GM19324 (cell line): ENCODE measurements around the gene INHBE.
A peak's percentile ranks its signal among the peaks of the same experiment; 100 is the strongest.

Experiments
- ATAC-seq: cut with Tn5 transposase; IDR thresholded peaks from one replicate; pipeline ENCODE4 v1.9.1; 2021; ENCODE audit warnings: mild to moderate bottlenecking, moderate library complexity; ENCODE audit not compliant: unreplicated experiment, low FRiP score

Gene INHBE

DNA sequence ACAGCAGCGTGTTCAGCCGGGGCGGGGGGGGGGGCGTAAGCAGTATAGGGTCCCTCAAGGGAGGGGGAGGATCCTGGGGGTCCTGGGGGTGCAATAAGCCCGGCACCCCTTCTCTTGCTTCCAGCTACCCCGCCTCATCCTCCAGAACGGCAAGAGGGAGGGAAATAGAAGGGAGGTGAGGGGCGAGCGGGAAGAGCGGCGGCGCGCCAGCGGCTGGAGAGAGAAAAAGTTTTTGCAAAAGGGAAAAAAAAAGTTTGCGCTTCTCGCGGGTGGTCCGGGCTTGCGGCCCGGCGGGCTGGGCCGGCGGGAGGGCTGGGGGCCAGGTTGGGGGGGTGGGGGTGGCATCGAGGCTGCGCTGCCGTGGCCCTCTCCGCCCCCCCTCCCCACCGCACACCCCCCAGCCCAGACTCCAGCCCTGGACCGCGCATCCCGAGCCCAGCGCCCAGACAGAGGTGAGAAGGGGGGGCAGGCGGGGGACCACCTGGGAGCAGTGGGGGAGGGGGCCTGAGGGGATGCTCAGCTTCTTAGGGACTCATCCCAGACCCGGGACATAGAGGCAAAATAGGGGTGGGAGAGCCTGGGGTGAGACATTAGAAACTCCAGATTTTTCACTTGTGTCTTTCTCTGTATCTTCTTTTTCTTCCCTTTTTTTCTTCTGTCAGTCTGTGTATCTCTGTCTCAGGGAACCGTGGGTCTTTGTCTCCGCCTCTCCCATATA is 4.8 kb downstream of the INHBE start, which contains the start of gene GLI1:
Gene GLI1, plus strand, starts transcription at position 36 of the 718 bp plus-strand sequence. CDS start 3,907 bp downstream, outside the sequence.
- no peak for ATAC-seq

DNA sequence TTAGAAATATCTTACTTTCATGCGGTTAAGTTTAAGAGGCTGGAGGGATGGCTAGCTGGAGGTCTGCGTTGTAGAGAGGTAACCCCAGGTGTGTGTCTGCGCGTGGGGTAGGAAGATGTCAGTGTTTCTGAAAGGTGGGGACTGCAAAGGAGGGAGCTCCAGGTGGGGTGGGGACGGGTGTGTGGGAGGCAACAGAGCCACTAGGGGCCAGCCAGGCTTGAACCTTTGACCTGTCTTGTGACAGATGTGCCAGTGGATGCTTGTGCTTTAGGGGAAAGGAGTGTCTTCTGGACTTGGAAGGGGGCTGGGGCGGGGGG is 5.3 kb downstream of the INHBE start:
- no peak for ATAC-seq

DNA sequence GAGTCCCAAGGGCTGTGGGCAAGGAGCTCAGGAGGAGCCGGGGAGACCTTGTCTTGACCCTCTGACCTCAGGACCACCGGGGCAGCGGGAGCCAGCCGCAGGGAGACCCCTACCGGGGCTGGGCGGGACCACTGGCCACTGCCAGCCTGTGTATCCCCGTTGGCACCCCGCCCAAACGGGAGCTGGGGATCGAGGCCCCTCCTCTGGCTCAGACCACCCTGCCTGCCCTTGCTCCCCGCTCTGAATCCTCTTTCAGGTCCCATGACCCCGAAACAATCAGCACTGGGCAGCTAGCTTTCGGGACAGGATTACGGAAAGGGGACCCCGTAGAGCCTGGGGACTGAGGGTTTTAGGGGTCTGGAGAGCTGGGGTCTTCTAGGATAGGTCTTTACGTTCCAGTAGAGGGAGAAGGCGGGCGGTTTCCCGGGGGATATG is 5.8 kb downstream of the INHBE start:
- ATAC-seq = no peak

DNA sequence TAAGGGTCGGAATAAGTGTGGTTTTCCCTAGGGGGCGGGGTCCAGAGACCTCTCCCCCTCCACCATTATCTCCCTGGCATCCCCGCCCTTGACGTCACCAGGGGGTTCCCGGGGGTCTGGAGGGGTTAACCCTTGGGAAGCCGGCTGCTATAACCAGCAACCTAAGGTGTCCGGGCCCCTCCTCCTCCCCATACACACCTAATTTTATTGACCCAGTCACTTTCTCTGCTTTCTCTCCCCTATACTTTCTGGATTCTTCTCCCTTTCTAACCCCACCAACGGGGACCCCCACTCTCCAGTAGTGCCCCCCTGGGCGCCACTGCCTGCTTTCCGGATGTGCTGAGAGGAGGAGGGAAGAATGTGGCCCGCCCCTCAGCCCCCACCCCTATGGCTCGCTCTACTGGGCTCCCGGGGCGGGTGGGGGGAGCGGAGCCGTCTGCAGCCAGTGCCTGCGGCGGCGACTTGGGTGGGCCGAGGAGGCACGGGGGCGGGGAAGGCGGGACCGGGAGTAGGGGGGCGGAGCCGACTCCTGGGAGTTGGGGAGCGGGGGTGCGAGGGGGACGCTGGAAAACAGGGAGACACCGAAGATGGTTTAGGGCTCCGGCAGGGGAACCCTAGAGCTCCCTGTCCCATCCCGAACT is 6.3 kb downstream of the INHBE start:
- no peak for ATAC-seq

GRCh38 chr12:57461917-57462250 is 6.8 kb downstream of the INHBE start:
- no peak for ATAC-seq

DNA sequence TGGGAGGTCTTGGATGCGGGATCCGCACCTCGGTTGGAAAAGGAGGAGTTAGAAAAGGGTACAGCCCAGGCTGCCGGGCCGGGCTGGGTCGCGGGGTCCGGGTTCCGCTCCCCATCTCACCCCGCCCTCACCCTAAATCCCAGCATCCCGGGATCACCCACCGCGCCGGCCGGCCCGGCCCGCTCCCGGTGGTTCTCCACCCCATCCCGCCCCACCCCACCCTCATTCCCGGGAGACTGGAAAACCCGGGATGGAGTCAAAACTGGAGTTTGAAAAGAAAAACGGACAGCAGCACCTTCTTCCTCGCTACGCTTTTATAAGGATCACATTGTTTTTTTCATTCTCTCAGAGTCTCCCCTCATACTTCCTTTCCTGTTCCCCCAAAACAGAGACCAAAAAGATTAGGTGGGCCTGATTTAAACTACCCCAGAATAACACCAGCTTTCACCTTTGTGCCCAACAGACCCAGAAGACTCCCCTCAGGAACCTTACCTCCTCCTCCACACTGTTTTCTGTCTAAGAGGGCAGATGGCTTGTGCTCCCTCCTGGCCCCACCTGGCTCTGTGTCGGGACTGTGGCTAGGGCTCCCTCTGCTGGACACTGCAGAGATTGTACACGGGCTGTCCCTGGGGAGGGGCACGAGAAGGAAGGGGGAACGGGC is 7.3 kb downstream of the INHBE start:
- peak; percentile 58 for ATAC-seq

DNA sequence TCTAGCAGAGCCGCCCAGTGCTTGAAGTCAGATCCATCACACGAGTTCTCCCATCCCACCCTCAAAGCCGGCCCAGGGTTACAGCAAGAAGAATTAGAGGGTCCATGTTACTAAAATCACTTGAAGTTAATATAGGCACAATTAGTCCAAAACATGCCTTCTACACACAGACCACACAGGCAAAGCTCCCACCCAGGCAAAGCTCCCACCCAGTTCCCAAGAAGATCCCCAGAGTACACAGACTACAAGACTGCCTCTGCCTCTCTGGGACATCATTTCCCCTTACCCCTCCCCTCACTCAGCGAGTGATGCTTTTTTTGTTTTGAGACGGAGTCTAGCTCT is 7.8 kb downstream of the INHBE start:
- no peak for ATAC-seq

DNA sequence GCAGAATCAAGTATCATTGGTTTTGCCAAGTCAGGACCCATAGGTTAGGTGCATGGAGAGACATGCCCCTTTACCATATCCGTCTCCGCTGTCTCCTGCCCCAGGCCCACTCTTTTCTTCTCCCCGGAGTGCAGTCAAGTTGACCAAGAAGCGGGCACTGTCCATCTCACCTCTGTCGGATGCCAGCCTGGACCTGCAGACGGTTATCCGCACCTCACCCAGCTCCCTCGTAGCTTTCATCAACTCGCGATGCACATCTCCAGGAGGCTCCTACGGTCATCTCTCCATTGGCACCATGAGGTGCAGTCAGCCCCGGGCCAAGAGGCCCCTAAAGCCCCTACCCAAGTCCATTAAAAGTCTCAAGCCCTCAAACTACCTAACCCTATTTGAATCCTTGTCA is 9.5 kb downstream of the INHBE start:
- ATAC-seq = no peak

- ATAC-seq = no peak
These were observed 10.1 kb downstream of the INHBE start for GRCh38 chr12:57465030-57465746.

GRCh38 chr12:57465747-57466505 is 10.8 kb downstream of the INHBE start:
- no peak for ATAC-seq

DNA sequence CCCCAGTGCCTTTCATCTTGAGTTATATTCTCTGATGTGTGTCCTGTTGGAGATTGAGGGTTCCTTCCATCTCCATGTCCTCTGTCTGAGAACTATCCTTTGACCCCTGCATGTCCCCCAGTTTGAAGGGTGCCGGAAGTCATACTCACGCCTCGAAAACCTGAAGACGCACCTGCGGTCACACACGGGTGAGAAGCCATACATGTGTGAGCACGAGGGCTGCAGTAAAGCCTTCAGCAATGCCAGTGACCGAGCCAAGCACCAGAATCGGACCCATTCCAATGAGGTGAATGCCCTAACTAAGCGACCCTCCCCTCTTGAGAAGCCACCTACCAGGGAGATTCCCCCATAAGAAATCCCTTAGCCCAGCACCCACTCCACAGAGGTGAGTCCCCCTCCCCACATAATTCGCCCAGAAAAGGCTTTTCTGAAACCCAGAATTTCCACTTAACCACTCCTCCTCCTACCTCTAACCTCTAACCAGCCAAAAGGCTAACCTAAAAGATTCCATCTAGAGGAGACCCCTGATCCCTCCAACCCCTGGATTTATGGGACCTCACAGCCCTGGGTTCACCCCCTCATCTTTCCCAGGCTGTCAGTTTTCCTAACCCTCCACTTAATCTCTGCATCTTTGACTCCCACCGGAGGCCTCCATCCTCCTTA is 12.2 kb downstream of the INHBE start:
- no peak for ATAC-seq

- no peak for ATAC-seq
These were observed 12.8 kb downstream of the INHBE start for GRCh38 chr12:57467915-57468314.

- ATAC-seq = no peak
These were observed 14.4 kb downstream of the INHBE start for GRCh38 chr12:57469296-57470164.

DNA sequence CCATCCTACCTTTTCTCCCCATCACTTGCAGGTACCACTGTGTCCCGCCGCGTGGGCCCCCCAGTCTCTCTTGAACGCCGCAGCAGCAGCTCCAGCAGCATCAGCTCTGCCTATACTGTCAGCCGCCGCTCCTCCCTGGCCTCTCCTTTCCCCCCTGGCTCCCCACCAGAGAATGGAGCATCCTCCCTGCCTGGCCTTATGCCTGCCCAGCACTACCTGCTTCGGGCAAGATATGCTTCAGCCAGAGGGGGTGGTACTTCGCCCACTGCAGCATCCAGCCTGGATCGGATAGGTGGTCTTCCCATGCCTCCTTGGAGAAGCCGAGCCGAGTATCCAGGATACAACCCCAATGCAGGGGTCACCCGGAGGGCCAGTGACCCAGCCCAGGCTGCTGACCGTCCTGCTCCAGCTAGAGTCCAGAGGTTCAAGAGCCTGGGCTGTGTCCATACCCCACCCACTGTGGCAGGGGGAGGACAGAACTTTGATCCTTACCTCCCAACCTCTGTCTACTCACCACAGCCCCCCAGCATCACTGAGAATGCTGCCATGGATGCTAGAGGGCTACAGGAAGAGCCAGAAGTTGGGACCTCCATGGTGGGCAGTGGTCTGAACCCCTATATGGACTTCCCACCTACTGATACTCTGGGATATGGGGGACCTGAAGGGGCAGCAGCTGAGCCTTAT is 15.3 kb downstream of the INHBE start:
- ATAC-seq = no peak

- ATAC-seq = no peak
These were observed 16.0 kb downstream of the INHBE start for GRCh38 chr12:57470970-57471656.

- no peak for ATAC-seq
These were observed 16.6 kb downstream of the INHBE start for GRCh38 chr12:57471661-57472060.

DNA sequence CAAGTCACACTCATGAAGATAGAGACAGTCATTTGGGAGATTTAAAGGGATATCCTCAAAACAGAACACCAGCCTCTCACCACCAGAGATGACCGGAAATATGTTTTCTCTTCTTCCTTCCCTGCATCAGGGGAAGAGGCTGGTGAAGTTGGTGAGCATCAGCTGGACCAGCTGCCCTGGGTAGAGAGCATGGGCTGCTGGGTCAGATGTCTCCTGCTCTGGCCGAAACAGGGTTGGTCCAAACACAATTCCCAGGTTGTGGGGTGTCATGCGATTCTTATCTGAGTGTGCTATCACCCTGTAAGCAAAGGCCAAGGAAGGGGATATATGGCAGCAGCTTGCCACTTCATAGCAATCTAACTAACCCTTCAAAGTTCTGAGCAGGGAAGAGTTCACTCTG is 17.3 kb downstream of the INHBE start:
- ATAC-seq = no peak

GRCh38 chr12:57473392-57473791 is 18.3 kb downstream of the INHBE start:
- no peak for ATAC-seq
